HG03066 (cell line): ENCODE data around the gene MTPN.

Source experiments
- ATAC-seq: cut with Tn5 transposase; IDR thresholded peaks from one replicate; pipeline ENCODE4 v1.9.1; 2021; ENCODE audit warnings: low read depth; ENCODE audit not compliant: unreplicated experiment

MTPN gene

GRCh38 chr7:135959646-135960363 lies 17.4 kb downstream of the MTPN start:
- ATAC-seq = no peak

DNA sequence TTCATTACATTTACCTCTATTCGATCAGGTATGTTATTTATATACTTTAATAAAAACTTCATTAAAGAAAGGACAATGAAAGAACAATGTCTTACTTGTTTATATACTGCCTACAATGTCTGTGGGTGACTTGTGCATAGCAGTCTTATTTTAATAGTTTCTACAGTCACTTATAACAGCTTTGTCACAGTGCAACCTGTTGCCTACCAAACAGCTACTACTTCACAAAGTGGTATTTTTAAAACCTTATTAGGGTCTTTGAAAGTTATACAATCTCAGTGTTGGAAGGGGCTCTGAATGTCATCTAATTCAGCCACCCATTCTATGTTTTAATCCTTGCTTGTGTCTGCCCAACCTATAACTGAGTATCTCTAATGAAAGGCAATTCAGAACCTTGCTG lies 19.0 kb downstream of the MTPN start:
- no peak for ATAC-seq

DNA sequence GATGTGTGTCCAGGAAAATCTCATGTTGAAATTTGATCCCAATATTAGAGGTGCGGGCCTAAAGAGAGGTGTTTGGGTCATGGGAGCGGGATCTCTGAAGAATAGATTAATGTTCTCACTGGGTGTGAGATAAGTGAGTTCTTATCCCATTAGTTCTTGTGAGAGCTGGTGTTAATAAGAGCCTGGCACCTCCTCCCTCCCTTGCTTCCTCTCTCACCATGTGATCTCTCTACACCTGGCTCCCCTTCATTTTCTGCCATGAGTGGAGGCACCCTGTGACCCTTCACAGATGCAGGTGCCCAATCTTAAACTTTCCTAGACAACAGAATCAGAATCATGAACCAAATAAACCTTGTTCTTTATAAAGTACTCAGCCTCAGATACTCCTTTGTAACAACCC lies 19.5 kb downstream of the MTPN start:
- ATAC-seq = no peak

DNA sequence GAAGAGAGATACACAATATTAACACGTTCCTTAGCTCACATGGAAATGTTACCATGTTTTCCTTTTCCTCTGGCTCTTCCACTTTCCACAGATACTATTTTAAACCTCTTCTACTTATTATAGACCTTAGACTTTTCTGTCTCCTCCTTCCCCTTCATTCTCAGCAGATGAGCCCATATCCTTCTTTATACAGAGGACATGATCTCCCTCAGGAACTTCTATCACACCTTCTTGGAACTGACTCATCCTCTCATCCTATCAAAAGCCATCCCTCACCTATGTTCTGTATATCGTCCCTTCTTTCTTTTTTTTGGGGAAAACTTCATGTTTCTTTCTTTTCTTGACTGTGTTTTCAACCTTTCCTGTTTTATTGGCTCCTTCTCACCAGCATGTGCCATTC lies 20.8 kb downstream of the MTPN start:
- ATAC-seq = no peak

GRCh38 chr7:135950972-135951371 lies 26.2 kb downstream of the MTPN start:
- ATAC-seq = no peak

DNA sequence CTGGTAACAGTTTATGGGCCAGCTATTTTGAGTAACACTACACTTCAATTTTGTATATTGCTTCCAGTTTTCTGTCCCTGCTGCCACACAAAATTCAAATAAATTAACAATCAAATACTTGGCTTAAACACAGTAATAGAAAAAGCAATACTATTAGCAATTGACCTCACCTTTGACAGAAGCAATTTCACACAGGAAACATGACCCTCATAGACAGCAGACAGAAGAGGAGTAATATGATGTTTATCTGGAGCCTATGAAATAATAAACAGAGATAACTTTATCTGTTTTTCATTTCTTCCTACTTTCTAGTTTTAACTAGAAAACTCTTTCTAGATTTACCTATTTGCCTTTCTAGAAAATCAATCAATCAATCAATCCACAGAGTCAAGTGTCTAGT lies 26.7 kb downstream of the MTPN start:
- no peak for ATAC-seq

DNA sequence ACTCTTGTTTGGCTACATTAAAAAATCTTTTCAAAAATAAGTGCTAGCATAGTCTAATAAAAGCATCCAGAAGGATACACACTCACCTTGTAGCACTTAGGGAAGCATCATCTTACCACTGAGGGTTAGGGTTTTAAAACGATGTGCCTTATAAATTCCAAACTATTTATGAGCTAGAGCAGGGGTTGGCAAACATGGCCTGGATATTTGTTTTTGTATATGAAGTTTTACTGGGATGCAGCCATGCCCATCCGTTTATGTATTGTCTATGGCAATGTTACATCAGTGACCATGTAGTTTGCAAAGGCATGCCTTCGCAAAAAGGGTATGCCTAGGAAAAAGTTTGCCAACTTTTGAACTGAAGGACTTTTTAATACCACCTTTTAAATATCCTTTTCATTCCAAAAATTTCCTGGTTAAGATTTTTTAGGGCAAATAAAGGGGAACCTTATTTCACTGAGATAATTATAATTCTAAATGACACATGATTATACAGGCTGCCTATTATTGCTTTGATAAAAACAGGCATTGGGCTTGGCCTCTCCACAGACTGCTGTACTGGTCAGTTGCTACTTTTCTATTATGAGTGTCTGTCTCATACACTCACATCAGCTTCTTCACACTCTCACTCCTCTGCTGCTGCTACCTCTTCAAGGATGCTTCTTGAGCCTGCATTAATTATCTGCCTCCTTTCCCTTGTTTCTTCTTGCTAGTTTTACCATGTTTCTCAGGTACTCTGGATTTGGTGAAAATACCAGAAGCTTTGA lies 30.7 kb downstream of the MTPN start:
- ATAC-seq = no peak

DNA sequence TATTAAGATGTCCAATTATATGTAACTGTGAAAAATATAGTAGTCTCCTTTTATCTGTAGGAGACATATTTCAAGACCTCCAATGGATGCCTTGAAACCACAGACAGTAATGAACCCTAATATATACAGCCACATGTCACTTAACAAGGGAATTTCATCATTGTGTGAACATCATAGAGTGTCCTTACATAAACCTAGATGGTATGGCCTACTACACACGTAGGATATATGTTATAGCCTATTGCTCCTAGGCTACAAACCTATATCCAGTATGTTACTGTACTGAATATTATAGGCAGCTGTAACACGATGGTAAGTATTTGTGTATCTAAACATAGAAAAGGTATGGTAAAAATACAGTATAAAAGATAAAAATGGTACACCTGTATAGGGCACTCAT lies 32.4 kb downstream of the MTPN start:
- ATAC-seq = no peak

DNA sequence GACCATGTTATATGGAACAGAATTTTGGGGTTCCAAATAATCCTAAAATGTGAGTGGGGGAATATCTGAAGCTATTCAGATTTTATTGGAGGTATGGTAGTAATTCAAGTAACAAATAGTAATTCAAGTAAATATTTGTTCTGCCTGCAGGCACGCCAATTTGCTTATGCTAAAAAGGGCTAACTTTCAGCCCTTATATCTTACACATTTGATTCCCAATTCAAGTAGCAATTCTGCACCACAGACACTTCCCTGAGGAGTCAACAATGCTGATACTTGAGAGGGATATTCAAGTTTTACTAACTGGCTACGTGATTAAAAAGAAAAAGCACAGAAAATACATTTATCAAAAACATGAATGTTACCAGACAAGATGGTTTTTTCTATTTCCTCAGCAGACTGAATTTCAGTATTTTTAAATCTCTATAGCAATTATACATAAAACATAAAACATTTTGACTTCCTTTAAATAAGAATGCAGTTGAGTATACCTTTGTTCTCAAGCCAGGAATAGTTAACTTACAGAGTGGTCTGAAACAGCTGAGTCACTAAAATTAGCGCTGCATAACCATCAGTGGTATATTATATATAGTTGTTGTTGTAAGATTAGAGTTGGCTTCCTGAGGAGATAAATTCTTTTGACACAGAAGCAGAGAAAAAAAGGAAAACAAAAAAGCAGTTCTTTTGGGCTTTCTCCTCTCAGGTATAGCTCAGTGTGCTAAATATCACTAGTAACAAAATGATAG lies 33.9 kb downstream of the MTPN start:
- ATAC-seq = no peak

GRCh38 chr7:135942614-135943013 lies 34.5 kb downstream of the MTPN start:
- peak; percentile 82 for ATAC-seq

GRCh38 chr7:135940077-135941075 lies 36.8 kb downstream of the MTPN start:
- no peak for ATAC-seq

GRCh38 chr7:135939261-135939812 lies 37.8 kb downstream of the MTPN start:
- no peak for ATAC-seq

GRCh38 chr7:135938563-135938962 lies 38.6 kb downstream of the MTPN start:
- ATAC-seq = peak; percentile 40

GRCh38 chr7:135938086-135938485 lies 39.1 kb downstream of the MTPN start:
- ATAC-seq = no peak

- no peak for ATAC-seq
These were observed 40.5 kb downstream of the MTPN start for GRCh38 chr7:135936497-135937217.

DNA sequence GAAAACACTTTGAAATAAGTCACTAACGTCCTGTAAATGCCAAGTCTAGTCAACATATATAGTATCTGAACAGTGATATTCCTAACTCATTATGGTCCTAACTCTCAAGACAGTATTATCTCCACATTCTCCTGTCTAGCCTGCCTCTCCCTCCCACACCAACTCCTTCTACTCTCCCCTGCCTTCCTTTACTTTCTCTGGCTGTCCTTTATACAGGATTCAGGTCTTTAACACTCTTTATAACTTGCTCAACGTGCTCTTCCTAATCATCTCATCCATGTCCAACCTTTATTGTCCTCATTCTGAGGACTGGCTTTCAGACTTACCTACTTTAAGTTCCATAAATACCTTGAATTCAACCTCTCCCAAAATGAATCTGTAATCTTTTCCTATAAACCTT lies 42.5 kb downstream of the MTPN start:
- ATAC-seq = no peak

GRCh38 chr7:135933509-135934188 lies 43.5 kb downstream of the MTPN start:
- no peak for ATAC-seq

DNA sequence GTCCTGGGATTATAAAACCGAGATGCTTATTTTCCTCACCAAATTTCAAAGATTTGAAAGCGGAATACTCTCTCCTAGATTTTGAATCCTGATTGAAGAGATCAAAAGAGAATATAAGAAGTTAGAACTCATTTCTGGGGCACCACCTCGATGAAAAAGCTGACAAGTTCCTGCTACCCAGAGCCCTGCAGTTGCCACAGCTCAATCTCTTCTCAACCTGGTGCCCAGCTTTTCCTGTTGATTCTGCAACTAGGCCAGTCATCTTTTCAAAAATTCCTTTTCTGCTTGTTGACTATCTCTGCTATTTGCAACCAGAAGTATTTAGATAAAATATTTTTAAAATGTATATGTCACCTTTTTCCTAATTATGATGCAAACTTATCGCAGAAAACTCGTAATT lies 45.0 kb downstream of the MTPN start:
- ATAC-seq = no peak
